Loucy (cell line): Measurements from ENCODE around the gene BACE1.

Source experiments
- CTCF ChIP-seq: fragments of 200-600 bp; sonication (generic); conservative IDR thresholded peaks from 2 replicates; pipeline ENCODE4 v1.5.1; 2014; ENCODE audit warnings: mild to moderate bottlenecking, antibody characterized with exemption, low read length
- EZH2phosphoT487 ChIP-seq: fragments of 200-600 bp; IDR thresholded peaks from 2 replicates; pipeline ENCODE4 v1.6.1; 2018; ENCODE audit warnings: antibody characterized with exemption, mild to moderate bottlenecking, moderate library complexity, borderline replicate concordance

GRCh38 chr11:117313091-117313490 is 3.0 kb downstream of the BACE1 start:
- no peak for TF ChIP-seq CTCF
- TF ChIP-seq EZH2phosphoT487: no peak
